ENCODE measurements around the gene NCKAP5.

DNA sequence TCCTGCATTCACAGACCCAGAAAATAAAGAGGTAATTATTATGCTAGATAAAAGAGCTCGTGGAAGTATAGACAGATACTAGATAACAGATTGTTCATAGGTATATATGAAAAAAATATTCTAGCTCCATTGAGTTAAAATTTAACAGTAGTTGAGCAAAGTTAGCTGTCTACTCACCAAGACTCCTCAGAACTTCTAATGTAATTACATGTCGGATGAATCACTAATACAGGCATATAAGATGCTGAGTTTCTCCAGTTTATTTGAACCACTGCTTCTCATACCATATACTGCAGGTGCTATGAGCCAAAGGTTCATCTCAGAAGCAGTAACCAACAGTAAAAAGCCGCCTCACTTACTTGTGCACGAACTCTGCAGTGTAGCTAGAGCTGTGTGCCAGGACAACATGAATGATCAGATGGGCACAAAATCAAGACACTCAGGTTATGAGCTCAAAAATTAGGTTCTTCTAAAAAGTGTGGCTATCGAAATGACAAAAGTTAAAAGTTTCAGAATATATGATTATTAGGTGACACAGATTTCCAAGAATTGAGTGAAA is 373.4 kb downstream of the NCKAP5 start:
- TF ChIP-seq, protein P1, sequence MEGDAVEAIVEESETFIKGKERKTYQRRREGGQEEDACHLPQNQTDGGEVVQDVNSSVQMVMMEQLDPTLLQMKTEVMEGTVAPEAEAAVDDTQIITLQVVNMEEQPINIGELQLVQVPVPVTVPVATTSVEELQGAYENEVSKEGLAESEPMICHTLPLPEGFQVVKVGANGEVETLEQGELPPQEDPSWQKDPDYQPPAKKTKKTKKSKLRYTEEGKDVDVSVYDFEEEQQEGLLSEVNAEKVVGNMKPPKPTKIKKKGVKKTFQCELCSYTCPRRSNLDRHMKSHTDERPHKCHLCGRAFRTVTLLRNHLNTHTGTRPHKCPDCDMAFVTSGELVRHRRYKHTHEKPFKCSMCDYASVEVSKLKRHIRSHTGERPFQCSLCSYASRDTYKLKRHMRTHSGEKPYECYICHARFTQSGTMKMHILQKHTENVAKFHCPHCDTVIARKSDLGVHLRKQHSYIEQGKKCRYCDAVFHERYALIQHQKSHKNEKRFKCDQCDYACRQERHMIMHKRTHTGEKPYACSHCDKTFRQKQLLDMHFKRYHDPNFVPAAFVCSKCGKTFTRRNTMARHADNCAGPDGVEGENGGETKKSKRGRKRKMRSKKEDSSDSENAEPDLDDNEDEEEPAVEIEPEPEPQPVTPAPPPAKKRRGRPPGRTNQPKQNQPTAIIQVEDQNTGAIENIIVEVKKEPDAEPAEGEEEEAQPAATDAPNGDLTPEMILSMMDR (IDR thresholded peaks at IDR 0.05): no peak
- no peak for TF ChIP-seq POLR2A (IDR thresholded peaks at IDR 0.05)
